HepG2 (cell line): Measurements from ENCODE around the gene SYNE3. TPM values are rescaled to one million over a fixed set of nuclear protein-coding genes. Genes with fewer than 3 reads are reported as not detected.

Source experiments
- IRX3 ChIP-seq: sonication (generic); formaldehyde crosslinking; IDR thresholded peaks from 2 replicates; pipeline ENCODE4 v1.8.1; 2023; ENCODE audit warnings: mild to moderate bottlenecking, low read depth, missing genetic modification reagents, borderline replicate concordance
- MAF1 ChIP-seq: sonication (generic); formaldehyde crosslinking; IDR thresholded peaks from 2 replicates; pipeline ENCODE4 v1.5.0; 2020; ENCODE audit warnings: missing genetic modification reagents, borderline replicate concordance
- SUZ12 ChIP-seq: fragments of 150-350 bp; IDR thresholded peaks from 2 replicates; pipeline ENCODE4 v1.6.1; 2014; ENCODE audit warnings: low read depth, low read length
- ZFP1 ChIP-seq: IDR thresholded peaks from 2 replicates; pipeline ENCODE4 v1.6.1; 2016
- ZNF543 ChIP-seq: sonication (generic); formaldehyde crosslinking; IDR thresholded peaks from 2 replicates; pipeline ENCODE4 v1.4.0; 2020; ENCODE audit warnings: mild to moderate bottlenecking, missing genetic modification reagents
- ZNF83 ChIP-seq: sonication (generic); formaldehyde crosslinking; IDR thresholded peaks from 2 replicates; pipeline ENCODE4 v1.4.0; 2020; ENCODE audit warnings: missing genetic modification reagents, mild to moderate bottlenecking, borderline replicate concordance
- polyA plus RNA-seq, 8 experiments: library from polyadenylated mRNA; depleted of rRNA in 3 of 8; stranded (reverse) in 7 of 8; unstranded in 1 of 8; fragments of >200 nt; fragmentation: Illumina TruSeq in 4 of 8; extraction: Trizol in 4 of 8; gene quantifications; 2 replicates each; pipeline versions ENCODE4 v1.2.1 to v1.2.3, GENCODE V29; 2011 to 2016; ENCODE audit warnings: low read depth in 4 of 8, missing spikeins in 1 of 8, mixed read lengths in 1 of 8; ENCODE audit not compliant: insufficient read depth in 1 of 8
- total RNA-seq, 5 experiments: library from RNA; depleted of rRNA; stranded (reverse); fragments of >200 nt; fragmentation: Illumina TruSeq; extraction: Trizol; gene quantifications; 2 replicates each; pipeline ENCODE4 v1.2.3, GENCODE V29; 2016; ENCODE audit warnings: low read depth in 1 of 5
- TF ChIP-seq, protein P1 (sequence below): sonication (generic); formaldehyde crosslinking; IDR thresholded peaks from 2 replicates; pipeline ENCODE4 v1.8.0; 2022; ENCODE audit warnings: missing genetic modification reagents, low read depth, mild to moderate bottlenecking, borderline replicate concordance
- TF ChIP-seq, protein P2 (sequence below), 2 experiments: fragments of 450-650 bp in 1 of 2; sonication (generic) in 1 of 2; formaldehyde crosslinking in 1 of 2; IDR thresholded peaks; 2 replicates each; pipeline versions ENCODE4 v1.6.1 to v1.8.0; 2016 to 2022; ENCODE audit warnings: antibody characterized with exemption in 1 of 2, mild to moderate bottlenecking in 1 of 2, missing genetic modification reagents in 1 of 2
- TF ChIP-seq, protein P3 (sequence below): sonication (generic); formaldehyde crosslinking; IDR thresholded peaks from 2 replicates; pipeline ENCODE4 v1.5.0; 2020; ENCODE audit warnings: missing genetic modification reagents
- TF ChIP-seq, protein P4 (sequence below): IDR thresholded peaks from 2 replicates; pipeline ENCODE4 v1.6.1; 2012; ENCODE audit warnings: low read length, improper control_type of control experiment
- TF ChIP-seq, protein P5 (sequence below): sonication (generic); formaldehyde crosslinking; IDR thresholded peaks from 2 replicates; pipeline ENCODE4 v1.8.0; 2022; ENCODE audit warnings: missing genetic modification reagents, mild to moderate bottlenecking, moderate library complexity, borderline replicate concordance

SYNE3 gene
- total and polyA plus RNA-seq, 2 of the 13 experiments (the other 11 are each of a cell fraction or from before 2014, with no cell fraction given) = 7.8 to 8.0 TPM

DNA sequence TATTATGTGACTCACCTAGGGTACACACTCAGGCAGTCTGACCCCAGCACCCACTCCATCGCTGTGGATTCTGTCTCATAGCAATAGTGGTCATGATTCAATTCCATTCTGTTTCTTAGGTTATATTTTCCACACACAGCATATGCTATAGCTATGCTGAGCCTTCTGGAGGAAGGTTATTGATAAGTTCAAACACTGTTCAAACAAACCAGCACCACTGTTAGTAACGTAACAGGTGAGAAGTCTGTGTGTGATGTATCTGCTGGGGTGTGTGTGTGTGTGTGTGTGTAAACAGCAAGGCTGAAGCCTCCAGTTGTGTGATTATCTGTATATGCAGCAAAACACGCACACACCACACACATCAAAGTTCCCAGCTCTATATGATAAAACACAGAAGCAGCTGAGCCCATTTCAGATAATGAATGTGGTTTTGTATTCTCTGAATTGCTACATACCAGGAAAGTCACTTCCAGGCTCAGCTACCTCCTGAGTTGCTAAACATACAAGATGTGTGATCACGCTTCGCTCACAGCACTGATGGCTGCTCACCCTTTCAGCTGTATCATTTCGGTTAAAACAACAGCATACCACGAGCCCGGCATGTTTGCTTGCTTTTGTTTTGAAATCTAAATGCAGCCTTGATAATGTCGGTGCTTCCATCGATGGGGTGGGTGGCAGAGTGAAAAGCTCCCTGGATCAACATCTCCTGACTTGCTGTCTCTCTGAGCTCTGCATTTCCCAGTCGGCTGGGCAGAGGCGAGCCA is 6.8 kb upstream of the SYNE3 start (continued):
- TF ChIP-seq MAF1 (CRISPR knock-in tag) (no peak), ZNF83 (CRISPR knock-in tag) (no peak), ZFP1 (CRISPR knock-in tag) (no peak), ZNF543 (CRISPR knock-in tag) (peak; percentile 44; the same call in 1 of the 2 replicates), IRX3 (no peak), SUZ12 (no peak)
- TF ChIP-seq, protein P1, sequence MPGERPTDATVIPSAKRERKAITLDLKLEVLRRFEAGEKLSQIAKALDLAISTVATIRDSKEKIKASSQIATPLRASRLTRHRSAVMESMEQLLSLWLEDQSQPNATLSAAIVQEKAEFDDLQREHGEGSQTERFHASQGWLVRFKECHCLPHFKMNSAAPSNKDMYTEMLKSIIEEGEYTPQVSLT (CRISPR knock-in tag) = no peak
- TF ChIP-seq, protein P2, sequence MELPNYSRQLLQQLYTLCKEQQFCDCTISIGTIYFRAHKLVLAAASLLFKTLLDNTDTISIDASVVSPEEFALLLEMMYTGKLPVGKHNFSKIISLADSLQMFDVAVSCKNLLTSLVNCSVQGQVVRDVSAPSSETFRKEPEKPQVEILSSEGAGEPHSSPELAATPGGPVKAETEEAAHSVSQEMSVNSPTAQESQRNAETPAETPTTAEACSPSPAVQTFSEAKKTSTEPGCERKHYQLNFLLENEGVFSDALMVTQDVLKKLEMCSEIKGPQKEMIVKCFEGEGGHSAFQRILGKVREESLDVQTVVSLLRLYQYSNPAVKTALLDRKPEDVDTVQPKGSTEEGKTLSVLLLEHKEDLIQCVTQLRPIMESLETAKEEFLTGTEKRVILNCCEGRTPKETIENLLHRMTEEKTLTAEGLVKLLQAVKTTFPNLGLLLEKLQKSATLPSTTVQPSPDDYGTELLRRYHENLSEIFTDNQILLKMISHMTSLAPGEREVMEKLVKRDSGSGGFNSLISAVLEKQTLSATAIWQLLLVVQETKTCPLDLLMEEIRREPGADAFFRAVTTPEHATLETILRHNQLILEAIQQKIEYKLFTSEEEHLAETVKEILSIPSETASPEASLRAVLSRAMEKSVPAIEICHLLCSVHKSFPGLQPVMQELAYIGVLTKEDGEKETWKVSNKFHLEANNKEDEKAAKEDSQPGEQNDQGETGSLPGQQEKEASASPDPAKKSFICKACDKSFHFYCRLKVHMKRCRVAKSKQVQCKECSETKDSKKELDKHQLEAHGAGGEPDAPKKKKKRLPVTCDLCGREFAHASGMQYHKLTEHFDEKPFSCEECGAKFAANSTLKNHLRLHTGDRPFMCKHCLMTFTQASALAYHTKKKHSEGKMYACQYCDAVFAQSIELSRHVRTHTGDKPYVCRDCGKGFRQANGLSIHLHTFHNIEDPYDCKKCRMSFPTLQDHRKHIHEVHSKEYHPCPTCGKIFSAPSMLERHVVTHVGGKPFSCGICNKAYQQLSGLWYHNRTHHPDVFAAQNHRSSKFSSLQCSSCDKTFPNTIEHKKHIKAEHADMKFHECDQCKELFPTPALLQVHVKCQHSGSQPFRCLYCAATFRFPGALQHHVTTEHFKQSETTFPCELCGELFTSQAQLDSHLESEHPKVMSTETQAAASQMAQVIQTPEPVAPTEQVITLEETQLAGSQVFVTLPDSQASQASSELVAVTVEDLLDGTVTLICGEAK (IDR thresholded peaks at IDR 0.05) = no peak
- TF ChIP-seq, protein P2 (CRISPR knock-in tag; IDR thresholded peaks at IDR 0.05) = no peak
- TF ChIP-seq, protein P3, sequence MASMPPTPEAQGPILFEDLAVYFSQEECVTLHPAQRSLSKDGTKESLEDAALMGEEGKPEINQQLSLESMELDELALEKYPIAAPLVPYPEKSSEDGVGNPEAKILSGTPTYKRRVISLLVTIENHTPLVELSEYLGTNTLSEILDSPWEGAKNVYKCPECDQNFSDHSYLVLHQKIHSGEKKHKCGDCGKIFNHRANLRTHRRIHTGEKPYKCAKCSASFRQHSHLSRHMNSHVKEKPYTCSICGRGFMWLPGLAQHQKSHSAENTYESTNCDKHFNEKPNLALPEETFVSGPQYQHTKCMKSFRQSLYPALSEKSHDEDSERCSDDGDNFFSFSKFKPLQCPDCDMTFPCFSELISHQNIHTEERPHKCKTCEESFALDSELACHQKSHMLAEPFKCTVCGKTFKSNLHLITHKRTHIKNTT (CRISPR knock-in tag) = no peak
- TF ChIP-seq, protein P4, sequence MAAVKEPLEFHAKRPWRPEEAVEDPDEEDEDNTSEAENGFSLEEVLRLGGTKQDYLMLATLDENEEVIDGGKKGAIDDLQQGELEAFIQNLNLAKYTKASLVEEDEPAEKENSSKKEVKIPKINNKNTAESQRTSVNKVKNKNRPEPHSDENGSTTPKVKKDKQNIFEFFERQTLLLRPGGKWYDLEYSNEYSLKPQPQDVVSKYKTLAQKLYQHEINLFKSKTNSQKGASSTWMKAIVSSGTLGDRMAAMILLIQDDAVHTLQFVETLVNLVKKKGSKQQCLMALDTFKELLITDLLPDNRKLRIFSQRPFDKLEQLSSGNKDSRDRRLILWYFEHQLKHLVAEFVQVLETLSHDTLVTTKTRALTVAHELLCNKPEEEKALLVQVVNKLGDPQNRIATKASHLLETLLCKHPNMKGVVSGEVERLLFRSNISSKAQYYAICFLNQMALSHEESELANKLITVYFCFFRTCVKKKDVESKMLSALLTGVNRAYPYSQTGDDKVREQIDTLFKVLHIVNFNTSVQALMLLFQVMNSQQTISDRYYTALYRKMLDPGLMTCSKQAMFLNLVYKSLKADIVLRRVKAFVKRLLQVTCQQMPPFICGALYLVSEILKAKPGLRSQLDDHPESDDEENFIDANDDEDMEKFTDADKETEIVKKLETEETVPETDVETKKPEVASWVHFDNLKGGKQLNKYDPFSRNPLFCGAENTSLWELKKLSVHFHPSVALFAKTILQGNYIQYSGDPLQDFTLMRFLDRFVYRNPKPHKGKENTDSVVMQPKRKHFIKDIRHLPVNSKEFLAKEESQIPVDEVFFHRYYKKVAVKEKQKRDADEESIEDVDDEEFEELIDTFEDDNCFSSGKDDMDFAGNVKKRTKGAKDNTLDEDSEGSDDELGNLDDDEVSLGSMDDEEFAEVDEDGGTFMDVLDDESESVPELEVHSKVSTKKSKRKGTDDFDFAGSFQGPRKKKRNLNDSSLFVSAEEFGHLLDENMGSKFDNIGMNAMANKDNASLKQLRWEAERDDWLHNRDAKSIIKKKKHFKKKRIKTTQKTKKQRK = no peak
- TF ChIP-seq, protein P5, sequence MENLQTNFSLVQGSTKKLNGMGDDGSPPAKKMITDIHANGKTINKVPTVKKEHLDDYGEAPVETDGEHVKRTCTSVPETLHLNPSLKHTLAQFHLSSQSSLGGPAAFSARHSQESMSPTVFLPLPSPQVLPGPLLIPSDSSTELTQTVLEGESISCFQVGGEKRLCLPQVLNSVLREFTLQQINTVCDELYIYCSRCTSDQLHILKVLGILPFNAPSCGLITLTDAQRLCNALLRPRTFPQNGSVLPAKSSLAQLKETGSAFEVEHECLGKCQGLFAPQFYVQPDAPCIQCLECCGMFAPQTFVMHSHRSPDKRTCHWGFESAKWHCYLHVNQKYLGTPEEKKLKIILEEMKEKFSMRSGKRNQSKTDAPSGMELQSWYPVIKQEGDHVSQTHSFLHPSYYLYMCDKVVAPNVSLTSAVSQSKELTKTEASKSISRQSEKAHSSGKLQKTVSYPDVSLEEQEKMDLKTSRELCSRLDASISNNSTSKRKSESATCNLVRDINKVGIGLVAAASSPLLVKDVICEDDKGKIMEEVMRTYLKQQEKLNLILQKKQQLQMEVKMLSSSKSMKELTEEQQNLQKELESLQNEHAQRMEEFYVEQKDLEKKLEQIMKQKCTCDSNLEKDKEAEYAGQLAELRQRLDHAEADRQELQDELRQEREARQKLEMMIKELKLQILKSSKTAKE = peak; percentile 64; the same call in 1 of the 2 replicates
